GM19455 (cell line): Measurements from ENCODE around the gene EPN3.

ENCODE experiments used
- ATAC-seq: cut with Tn5 transposase; IDR thresholded peaks from one replicate; pipeline ENCODE4 v1.9.1; 2021; ENCODE audit not compliant: unreplicated experiment

Gene EPN3

DNA sequence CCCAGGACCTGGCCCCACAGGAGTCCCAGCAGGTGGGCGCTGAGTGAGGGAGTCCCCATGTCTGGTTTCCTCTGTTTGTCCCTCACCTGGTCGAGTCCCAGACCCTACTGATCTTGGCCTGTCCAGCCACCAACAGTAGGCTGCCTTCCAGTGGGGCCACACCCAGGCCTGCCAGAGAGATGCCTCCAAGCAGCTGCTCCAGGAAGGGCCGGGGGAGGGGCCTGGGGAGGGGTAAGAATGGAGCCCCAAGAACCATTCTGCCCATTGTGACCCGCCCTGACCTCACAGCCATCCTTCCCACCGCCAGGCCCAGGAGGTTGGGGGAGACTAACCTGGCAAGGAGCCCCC lies 15.2 kb downstream of the EPN3 start:
- no peak for ATAC-seq

DNA sequence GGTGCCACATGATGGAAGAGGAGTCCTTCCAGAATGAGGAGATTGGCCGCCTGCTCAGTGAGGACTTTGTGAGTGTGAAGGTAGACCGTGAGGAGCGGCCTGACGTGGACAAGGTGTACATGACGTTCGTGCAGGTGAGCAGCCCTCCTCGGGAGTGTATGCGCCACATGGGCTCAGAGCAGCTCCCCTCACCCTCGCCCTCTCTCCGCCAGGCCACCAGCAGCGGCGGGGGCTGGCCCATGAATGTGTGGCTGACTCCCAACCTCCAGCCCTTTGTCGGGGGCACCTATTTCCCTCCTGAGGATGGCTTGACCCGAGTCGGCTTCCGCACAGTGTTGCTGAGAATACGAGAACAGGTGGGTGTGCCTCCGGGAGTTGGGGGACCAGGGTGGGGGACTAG lies 16.3 kb downstream of the EPN3 start:
- no peak for ATAC-seq

DNA sequence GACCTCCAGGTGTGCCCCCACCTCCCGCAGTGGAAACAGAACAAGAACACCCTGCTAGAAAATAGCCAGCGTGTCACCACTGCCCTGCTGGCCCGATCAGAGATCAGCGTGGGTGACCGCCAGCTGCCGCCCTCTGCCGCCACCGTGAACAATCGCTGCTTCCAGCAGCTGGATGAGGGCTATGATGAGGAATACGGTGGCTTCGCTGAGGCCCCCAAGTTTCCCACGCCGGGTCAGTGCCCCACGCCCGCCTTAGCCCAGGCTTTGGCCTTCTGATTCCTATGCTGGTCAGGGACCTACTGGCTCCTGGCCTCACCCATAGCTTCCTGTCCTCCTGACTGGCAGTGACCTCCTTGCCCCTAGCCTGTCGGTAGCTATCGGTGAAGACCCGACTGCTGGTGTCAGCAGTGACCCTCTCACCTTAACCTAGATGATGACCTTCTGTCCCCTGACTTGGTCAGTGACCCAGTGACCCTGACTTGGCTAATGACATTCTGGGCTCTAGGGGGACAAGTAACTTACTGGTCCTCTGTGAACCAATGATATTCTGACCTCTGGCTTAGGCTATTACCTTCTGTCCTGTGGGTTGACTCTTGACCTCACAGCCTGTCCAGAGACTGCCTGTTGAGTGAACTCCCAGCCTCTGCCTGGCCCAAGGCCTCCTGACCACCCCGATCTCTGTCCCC lies 16.9 kb downstream of the EPN3 start:
- ATAC-seq, result no peak

DNA sequence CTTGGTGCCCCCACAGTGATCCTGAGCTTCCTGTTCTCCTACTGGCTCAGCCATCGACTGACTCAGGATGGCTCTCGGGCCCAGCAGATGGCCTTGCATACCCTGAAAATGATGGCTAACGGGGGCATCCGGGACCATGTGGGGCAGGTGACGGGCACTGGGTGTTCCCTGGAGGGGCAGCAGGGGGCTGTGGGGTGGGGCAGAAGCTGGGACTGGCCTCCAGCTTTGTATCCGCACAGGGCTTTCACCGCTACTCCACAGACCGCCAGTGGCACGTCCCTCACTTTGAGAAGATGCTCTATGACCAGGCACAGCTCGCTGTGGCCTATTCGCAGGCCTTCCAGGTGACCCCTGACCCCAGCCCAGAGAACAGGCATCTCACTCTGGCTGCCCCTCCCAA lies 17.4 kb downstream of the EPN3 start:
- no peak for ATAC-seq

DNA sequence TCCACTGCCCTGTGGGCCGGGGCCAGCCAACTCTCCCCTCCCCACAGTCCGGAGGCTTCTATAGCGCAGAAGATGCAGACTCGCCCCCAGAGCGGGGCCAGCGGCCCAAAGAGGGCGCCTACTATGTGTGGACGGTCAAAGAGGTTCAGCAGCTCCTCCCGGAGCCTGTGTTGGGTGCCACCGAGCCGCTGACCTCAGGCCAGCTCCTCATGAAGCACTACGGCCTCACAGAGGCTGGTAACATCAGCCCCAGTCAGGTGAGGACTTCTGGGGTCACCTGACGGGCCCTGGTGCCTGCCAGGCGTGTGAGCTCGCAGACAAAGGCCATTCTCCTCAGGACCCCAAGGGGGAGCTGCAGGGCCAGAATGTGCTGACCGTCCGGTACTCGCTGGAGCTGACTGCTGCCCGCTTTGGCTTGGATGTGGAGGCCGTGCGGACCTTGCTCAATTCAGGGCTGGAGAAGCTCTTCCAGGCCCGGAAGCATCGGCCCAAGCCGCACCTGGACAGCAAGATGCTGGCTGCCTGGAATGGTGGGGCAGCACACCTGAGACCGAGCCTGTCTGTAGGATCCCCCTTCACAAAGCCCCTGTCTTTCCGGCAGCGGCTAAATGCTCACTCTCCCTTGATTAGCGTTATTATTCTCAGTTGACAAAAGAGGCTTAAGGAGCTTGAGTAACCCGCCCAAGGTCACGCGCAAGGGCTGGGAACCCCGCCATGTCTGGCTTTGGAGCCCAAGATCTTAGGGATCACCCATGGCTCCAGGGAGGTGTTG lies 18.3 kb downstream of the EPN3 start:
- ATAC-seq, result no peak

DNA sequence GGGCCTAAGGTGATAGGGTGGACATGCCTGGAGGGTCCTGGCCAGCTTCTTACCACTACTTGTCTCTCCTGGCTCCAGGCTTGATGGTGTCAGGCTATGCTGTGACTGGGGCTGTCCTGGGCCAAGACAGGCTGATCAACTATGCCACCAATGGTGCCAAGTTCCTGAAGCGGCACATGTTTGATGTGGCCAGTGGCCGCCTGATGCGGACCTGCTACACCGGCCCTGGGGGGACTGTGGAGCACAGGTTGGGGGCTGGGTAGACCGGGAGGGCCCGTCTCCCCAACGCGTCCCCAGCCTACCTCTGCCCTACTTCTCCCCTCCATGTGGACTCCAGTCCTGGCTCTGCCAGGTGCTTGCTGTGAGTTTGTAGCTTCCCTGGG lies 18.9 kb downstream of the EPN3 start:
- no peak for ATAC-seq

DNA sequence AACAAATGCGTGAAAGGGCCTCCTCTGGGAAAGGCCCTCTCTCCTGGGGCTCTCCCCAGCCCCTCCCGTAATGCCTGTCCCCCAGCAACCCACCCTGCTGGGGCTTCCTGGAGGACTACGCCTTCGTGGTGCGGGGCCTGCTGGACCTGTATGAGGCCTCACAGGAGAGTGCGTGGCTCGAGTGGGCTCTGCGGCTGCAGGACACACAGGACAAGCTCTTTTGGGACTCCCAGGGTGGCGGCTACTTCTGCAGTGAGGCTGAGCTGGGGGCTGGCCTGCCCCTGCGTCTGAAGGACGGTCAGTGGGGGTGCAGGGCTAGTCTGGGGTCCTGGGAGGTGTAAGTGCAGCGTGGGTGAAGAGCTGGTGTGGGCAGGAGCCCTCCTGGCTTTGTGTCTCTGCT lies 19.3 kb downstream of the EPN3 start:
- ATAC-seq, result no peak

DNA sequence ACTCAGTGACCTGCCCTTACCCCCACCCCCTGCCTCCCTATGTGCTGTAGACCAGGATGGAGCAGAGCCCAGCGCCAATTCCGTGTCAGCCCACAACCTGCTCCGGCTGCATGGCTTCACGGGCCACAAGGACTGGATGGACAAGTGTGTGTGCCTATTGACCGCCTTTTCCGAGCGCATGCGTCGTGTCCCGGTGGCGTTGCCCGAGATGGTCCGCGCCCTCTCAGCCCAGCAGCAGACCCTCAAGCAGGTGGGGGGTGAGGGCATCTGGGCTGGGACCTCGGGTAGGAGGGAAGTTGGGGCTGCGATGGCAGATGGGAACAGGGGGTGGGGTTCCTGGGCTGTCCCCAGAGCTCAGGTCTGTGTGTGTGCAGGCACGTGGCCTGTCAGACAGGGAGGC lies 21.7 kb downstream of the EPN3 start:
- ATAC-seq, result no peak

DNA sequence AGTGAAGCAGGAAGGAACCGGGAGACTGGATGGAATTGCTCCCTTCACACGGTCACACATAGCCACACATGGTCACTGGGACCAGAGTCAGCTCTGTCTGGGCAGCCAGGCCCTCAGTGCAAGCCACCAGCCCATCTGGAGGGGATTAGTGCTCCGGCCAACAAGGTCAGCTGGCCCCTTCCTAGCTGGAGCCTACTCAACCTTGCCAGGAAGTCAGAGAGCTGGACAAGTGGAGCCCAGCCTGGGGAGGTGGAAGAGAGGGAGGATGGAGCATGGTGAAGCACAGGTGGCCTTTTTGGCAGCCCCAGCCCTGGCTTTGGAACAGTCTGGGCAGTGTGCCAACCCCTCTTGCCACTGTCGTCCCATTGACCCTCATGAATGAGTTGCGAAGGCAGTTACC lies 24.3 kb downstream of the EPN3 start:
- ATAC-seq, result no peak

DNA sequence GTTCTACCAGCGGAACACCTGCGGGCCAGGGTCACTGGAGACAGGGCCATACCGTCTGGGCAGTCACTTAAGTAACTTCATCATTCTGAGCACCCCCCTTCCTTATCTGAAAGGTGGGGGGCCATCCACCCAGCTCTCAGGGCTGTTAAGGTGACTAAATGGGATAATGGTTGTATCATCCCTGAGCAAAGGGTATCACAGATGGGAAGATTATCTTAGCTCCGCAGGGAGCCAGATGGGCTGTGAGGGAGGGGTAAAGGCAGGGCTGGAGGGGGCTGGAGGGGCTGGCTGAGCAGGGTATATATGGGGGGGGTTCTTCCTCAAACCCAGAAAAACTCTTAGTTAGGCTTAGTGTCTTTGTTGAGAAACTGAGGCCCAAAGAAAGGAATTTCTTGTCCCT lies 25.1 kb downstream of the EPN3 start:
- no peak for ATAC-seq

DNA sequence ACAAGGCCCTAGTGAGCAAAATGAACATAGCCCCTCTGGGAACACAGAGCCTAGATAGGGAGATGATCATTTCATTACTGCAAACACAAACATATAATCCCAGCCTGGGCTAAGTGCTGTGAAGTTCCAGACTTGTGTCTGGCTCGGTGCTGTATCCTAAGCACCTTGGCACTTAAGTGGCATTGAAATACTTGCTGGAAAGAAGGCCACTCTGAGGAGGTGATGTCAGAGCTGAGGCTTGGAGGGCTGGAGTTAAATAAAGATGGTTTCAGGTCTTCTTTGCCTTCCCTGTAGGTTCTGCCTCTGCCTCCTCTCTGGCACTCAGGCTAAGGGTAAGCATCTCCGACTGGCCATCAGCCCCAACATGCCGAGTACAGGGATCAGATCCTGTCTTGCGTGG lies 25.6 kb downstream of the EPN3 start:
- ATAC-seq, result no peak

DNA sequence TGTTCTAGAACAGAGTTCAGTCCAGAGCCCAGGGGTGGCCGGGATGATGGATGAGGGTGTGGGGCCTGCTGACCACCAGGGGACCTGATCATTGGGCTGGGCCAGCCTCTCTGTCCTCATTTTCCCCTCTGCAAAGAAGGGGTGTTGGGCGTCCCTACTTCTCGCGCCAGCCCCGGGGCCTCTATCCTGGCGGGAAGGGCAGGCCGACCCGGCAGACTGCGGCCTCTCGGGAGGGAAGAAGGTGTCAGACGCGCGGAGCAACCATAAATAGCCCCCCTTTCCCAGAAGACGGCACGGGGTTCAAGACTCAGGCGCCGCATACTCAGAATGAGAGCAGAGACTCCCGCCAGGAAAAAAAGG lies 26.0 kb downstream of the EPN3 start:
- ATAC-seq, result no peak

DNA sequence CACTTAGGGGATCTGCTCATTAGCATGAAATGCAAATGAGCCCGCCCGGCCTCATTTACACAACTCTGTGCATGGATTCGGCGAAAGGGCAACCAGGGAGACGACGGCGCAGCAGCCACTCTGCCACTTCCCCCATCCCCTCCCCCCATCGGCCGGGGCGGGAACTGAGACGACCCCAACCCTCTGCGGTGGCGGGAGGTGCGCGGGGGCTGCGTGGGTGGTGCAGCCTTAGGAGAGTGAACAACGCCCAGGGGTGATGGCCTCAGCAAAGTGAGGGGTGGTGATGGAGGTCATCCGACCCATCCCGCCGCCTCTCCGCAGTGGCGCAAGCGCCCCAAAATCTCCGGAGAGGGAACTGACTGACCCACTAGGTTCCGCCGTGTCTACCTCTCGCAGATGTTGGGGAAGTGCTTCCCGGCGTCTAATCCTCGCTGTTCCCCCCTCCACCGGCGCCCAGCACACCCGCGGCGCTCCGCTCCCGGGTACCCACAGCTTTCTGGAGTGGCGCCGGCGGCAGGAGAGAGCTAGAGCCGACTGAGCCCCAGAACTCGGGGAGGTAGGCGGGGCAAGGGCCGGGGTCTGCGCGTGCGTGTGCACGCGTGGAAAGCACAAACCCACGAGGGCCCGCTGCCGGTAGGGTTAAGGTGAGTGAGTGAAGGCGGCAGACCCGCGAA lies 26.5 kb downstream of the EPN3 start:
- no peak for ATAC-seq

DNA sequence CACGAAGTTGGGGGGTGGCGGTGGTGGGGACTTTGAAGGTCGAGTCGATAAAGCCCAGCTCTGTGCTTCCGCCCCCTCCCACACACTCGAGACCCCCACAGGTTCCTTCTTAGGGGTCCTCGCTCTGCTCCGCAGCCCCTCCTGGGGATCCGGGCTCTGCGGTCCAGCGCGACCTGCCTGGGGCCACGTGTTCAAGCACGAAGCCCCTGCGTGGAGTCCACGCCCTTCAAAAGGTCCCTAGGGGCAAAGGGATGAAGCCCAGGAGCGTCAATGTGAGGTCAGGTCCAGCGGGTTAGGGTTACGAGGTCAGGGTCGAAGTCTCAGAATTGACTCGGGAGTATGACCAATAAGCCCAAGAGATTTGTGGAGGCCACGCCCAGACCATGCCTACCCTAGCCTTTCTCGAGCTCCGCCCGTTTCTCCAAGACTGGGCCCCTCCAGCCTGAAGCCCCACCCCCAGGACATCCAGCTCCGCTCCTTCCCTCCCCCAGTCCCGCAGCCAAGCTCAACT lies 27.2 kb downstream of the EPN3 start:
- no peak for ATAC-seq

DNA sequence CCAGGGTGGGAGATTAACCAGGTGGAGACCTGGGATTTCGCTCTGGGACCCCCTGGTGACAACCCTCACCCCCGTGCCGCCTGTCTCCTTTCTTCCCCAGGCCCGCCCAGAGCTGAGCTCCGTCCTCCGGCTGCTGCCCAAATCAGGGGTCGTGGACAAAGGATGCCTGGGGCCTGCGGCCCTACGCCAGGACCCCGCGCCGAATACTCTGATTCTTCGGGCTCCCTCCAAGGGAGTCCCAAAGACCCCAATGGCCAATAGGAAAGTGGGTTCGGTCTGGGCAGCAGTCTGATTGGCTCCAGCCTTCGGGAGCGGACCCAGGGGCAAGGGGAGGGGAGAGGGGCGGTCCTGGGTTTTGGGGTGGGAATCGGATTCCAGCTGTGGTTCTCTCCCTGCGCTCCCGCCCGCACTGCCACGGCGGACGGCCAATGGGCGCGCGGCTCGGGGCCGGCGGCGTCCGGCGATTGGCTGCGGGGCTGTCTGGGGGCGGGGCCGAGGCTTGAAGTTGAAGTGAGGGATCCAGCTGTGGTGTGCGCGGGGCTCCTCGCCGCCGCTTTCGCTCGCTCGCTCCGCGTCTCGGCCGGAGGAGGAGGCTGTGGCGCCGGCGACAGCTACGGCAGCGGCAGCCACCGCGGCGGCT lies 27.8 kb downstream of the EPN3 start, which contains the start of gene CACNA1G:
TSS of gene CACNA1G (plus strand) at position 531 of the 640 bp plus-strand sequence. CDS start 745 bp downstream, outside the sequence.
- peak; percentile 92 for ATAC-seq

DNA sequence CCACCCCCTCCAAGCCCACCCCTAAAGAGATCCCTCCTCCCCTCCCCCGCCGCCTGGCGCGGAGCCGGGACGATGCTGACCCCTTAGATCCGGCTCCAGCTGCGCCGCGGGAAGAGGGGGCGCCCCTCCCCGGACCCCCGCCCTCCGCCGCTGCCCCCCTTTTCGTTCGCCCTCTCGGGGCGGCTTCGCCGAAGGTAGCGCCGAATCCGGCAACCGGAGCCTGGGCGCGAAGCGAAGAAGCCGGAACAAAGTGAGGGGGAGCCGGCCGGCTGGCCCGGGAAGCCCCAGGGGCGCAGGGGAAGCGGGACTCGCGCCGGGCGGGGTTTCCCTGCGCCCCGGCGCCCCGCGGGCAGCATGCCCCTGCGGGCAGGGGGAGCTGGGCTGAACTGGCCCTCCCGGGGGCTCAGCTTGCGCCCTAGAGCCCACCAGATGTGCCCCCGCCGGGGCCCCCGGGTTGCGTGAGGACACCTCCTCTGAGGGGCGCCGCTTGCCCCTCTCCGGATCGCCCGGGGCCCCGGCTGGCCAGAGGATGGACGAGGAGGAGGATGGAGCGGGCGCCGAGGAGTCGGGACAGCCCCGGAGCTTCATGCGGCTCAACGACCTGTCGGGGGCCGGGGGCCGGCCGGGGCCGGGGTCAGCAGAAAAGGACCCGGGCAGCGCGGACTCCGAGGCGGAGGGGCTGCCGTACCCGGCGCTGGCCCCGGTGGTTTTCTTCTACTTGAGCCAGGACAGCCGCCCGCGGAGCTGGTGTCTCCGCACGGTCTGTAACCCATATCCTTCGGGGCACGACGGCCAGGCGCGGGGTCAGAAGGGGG lies 28.6 kb downstream of the EPN3 start:
- ATAC-seq, result no peak

DNA sequence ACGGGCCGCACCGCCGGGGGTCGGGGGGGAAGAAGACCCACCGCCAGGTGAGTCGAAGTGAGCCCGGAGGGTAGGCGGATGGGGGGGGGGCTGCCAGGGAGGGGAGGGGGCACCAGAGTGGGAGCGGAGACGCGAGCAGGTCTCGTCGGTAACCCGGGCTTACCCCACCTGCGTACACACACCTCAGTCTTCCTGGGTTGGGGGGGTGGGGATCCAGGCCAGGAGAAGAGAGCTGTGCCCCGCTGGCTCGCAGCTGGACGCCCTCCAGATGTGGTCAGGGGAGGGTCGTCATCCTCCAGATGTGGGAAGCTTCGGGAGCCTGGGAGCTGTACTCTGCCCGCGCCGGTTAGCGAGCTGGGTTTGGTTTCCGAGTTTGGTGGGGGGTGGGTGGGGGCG lies 29.2 kb downstream of the EPN3 start:
- no peak for ATAC-seq

DNA sequence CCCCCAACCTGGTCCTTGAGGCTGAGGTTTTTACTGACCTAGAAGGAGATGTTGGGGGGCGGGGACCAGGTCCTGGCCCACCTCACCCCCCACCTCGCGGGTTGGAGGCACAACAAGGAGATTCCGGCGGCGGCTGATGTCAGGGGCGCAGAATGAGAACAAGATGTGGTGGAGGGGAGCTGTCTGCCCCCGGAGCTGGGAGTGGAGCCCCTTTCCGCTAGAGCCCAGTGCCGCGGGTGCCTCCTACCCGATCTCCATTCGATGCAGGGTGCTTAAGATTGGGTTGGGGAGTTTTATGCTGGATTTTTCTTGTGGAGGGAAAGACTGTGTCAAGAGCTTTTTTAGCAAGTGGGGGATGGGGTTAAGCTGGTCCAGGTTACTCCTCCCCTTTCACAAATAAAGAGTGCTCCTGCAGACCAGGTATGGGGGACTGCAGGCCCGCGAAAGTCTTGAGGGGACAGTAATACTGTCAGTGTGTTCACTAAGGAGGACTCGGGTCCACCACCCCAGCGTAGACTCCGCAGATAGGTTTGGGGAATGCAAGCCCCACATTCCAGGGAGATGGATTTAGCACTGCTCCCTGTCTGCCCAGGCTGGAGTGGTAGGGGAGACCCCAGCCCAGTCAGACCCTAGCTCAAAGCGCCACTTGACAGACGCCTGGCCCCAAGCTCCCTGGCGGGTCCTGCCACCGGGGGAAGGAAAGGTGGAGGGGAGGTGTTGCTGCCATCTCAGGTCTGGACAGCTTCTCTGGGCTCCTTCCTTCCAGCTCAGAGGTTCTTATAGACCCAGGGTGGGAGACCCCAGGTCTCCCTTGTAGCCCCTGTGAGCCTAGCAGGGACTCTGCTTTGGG lies 29.9 kb downstream of the EPN3 start:
- ATAC-seq, result no peak

DNA sequence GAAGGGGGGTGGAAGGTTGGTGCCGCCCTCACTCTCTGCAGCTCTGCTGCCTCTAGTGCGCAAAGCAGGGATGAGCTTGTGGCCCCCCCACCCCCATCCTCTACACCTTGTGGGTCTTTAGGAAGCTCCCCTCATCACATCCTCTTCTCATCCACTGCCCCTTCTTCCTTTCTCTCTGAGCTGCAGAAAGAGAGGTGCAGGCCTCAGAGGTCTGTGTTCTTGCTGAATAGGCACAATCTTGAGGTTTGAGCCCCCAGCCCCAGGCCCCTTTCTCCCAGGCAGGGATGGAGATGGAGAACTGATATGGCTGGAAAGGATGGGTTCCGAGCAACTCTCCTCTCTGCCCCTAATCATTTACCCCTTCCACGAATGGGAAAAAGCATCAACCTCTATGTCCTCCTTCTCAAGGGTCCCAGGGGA lies 30.6 kb downstream of the EPN3 start:
- no peak for ATAC-seq

DNA sequence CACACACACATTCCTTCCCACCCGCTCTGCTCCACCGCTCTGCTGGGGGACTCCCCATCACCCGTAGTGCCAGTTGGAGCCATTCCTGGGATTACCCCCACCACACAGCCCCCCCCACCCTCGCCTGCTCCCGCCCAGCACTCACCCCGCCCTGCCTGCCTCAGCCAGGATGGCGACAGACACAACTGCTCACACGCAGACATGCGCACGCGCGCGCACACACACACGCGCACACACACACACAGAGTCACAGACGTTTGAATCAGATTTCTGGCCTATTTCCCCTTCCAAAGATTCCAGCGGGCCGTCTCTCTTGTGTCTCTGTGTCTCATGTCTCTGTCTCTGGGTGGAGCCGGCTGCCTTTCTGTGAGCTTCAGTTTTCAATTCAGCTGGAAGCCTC lies 32.4 kb downstream of the EPN3 start:
- no peak for ATAC-seq
